Ovary (tissue), 3 donors: ENCODE measurements around the gene BCAR3.

Source experiments
- EP300 ChIP-seq: sonication (generic); formaldehyde crosslinking; IDR thresholded peaks from one replicate; pipeline ENCODE4 v1.6.1; 2017; ENCODE audit warnings: antibody characterized with exemption
- POLR2A ChIP-seq: fragments of 450-650 bp; IDR thresholded peaks from one replicate; pipeline ENCODE4 v1.6.1; 2017; ENCODE audit warnings: antibody characterized with exemption, mild to moderate bottlenecking, moderate library complexity
- TF ChIP-seq, protein P1 (sequence below), 3 donors: fragments of 450-650 bp in 2 of 3; fragments of 200-600 bp in 1 of 3; IDR thresholded peaks; one replicate each; pipeline versions ENCODE4 v1.5.1 to v1.8.0; 2016 to 2022; ENCODE audit warnings: antibody characterized with exemption in 3 of 3, mild to moderate bottlenecking in 1 of 3
- donor health status: DM: no; HTN: no; CAD: no.

DNA sequence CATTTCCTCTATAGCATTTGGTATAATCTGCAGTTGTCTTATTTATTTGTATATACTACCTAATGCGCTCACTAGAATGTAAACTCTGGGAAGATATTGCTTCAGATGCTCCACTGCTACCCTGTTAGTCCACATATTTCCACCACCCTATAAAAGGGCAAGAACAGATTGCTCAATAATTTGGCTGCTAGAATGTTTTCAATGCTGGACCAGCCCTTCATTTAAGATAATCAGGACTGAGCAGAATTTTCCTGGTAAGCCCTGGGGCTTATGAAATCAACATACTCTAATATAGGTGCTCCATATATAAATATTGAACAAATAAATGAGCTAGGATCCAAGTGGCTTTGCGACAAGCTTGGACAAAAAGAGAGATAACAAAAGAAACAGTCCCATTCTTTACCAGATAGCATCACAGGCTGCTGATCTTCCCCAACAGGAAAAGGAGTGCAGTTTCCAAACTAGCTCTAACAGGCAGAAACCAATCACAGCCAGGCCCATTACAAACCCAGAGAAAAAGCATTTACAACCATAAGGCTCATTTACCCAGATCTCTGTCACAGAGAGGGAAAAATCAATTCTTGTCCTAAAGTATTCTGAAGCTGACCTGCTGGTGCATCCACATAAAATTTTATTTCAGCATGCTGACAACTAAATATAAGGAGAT, 8.3 kb downstream of the BCAR3 start:
- TF ChIP-seq POLR2A (no peak), EP300 (no peak)
- TF ChIP-seq, protein P1, sequence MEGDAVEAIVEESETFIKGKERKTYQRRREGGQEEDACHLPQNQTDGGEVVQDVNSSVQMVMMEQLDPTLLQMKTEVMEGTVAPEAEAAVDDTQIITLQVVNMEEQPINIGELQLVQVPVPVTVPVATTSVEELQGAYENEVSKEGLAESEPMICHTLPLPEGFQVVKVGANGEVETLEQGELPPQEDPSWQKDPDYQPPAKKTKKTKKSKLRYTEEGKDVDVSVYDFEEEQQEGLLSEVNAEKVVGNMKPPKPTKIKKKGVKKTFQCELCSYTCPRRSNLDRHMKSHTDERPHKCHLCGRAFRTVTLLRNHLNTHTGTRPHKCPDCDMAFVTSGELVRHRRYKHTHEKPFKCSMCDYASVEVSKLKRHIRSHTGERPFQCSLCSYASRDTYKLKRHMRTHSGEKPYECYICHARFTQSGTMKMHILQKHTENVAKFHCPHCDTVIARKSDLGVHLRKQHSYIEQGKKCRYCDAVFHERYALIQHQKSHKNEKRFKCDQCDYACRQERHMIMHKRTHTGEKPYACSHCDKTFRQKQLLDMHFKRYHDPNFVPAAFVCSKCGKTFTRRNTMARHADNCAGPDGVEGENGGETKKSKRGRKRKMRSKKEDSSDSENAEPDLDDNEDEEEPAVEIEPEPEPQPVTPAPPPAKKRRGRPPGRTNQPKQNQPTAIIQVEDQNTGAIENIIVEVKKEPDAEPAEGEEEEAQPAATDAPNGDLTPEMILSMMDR (IDR thresholded peaks at IDR 0.05) = no peak
